ENCODE results near the gene TDRD3. TPM values are rescaled to one million over a fixed set of nuclear protein-coding genes. Genes with fewer than 3 reads are reported as not detected.

Gene TDRD3
- total RNA-seq, 3 donors from 2014 or later: 27.1 to 40.7 (median 39.8) TPM

DNA sequence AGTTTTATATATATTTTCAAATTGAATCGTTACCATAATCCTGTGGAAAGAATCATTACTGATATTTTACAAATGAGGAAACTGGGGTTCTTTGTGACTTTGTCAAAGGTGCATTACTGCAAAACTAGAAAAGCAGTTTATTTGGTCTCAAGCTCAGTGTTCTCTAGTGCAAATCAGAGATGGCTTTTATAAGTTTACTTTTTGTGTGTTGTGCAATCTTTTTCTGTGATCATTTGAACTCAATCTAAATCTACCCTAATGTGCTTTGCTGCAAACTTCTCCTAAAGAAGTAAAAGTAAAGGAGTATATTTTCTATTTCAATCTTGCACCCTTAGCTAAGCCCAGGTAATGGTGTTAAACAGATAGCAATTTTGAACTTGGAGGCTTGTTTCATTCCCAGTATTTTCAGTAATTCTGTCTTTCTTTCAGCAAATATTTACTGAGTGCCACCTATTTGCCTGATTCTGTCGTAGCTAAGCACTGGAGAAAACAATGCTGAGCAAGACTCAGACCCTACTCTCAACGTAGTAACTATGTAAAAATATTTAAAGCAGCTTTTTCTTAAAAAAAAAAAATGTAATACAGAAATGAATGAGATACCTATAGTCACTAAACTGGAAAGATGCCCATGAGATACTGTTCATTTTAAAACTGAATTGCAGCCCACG is 124.0 kb downstream of the TDRD3 start:
- DNase-seq: no peak
- Histone ChIP-seq H3K36me3 (ENCODE audit: low read depth) (no peaks in the 10 kb centered on the region), H3K4me3 (no peak overlapping the region), H3K9me3 (no peaks in the 10 kb centered on the region), H3K4me1 (ENCODE audit: low read depth) (no peaks in the 10 kb centered on the region)
- intact Hi-C loops (cut with DNase I, micrococcal nuclease): no loop called here
- TF ChIP-seq, protein P1, sequence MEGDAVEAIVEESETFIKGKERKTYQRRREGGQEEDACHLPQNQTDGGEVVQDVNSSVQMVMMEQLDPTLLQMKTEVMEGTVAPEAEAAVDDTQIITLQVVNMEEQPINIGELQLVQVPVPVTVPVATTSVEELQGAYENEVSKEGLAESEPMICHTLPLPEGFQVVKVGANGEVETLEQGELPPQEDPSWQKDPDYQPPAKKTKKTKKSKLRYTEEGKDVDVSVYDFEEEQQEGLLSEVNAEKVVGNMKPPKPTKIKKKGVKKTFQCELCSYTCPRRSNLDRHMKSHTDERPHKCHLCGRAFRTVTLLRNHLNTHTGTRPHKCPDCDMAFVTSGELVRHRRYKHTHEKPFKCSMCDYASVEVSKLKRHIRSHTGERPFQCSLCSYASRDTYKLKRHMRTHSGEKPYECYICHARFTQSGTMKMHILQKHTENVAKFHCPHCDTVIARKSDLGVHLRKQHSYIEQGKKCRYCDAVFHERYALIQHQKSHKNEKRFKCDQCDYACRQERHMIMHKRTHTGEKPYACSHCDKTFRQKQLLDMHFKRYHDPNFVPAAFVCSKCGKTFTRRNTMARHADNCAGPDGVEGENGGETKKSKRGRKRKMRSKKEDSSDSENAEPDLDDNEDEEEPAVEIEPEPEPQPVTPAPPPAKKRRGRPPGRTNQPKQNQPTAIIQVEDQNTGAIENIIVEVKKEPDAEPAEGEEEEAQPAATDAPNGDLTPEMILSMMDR (IDR thresholded peaks at IDR 0.05): no peak
- ATAC-seq: no peak

- TF ChIP-seq, protein P1 (IDR thresholded peaks at IDR 0.05): no peak
- Histone ChIP-seq H3K4me3 (no peak overlapping the region), H3K9me3 (no peaks in the 10 kb centered on the region), H3K4me1 (ENCODE audit: low read depth) (no peaks in the 10 kb centered on the region), H3K36me3 (ENCODE audit: low read depth) (no peaks in the 10 kb centered on the region)
- DNase-seq (no peak), ATAC-seq (no peak)
- intact Hi-C loops (cut with DNase I, micrococcal nuclease): no loop called here
Observed at GRCh38 chr13:60538566-60538965, 141.5 kb downstream of the TDRD3 start.

DNA sequence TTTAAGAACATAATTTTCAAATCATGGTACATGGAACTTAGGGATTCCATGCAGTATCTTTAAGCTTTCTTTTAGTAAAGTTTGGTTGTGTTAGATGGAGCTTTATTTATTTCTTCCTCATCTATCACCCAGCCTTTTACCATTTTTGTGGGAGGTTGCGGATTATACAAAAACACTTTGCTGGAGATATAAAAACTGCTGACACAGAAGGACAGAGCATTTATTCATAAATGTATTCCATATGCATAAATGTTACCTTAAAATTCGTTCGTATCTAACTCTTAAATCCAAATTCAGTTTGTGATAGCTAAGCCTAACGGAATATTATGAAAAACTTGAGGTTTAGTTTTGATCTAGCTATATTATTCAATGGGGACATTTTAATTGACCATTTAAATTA is 143.3 kb downstream of the TDRD3 start:
- no peaks in the 10 kb centered on the region for H3K9me3 ChIP-seq
- TF ChIP-seq, protein P1 (IDR thresholded peaks at IDR 0.05): no peak
- H3K4me3 ChIP-seq: no peak overlapping the region
- H3K36me3 ChIP-seq (ENCODE audit: low read depth): no peaks in the 10 kb centered on the region
- intact Hi-C loops (cut with DNase I, micrococcal nuclease): no loop called here
- no peak for ATAC-seq
- no peak for DNase-seq
- no peaks in the 10 kb centered on the region for H3K4me1 ChIP-seq (ENCODE audit: low read depth)

GRCh38 chr13:60562096-60562780 is 165.2 kb downstream of the TDRD3 start:
- Histone ChIP-seq H3K36me3 (ENCODE audit: low read depth) (no peaks in the 10 kb centered on the region), H3K4me1 (ENCODE audit: low read depth) (no peaks in the 10 kb centered on the region), H3K4me3 (no peak overlapping the region), H3K9me3 (no peaks in the 10 kb centered on the region)
- DNase-seq (no peak), ATAC-seq (no peak)
- TF ChIP-seq, protein P1 (IDR thresholded peaks at IDR 0.05): no peak
- intact Hi-C loops (cut with DNase I, micrococcal nuclease): no loop called here

DNA sequence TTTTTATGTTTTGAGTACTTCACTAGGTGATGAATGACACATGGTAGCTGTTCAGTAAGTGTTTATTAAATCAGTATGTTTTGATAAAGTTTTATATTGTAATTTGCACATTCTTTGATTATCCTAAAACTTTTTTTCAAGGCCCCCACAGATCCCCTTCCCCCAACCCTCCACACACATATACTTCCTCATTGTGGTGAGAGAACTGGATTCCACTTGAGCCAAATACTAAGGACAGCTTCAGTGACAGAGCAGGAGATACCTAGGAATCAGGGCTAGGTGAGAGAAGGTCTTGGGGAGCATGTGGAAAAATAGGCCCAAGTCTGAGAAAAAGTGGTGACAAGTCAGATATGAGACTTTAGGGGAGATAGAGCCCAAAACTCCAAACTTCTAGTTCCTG is 174.6 kb downstream of the TDRD3 start:
- ATAC-seq: no peak
- H3K36me3 ChIP-seq (ENCODE audit: low read depth): no peaks in the 10 kb centered on the region
- TF ChIP-seq, protein P1 (IDR thresholded peaks at IDR 0.05): no peak

More for the DNA sequence above, 174.6 kb downstream of the TDRD3 start:
- intact Hi-C loops (cut with DNase I, micrococcal nuclease): no loop called here
- DNase-seq: no peak
- no peak overlapping the region for H3K4me3 ChIP-seq
- no peaks in the 10 kb centered on the region for H3K9me3 ChIP-seq
- H3K4me1 ChIP-seq (ENCODE audit: low read depth): no peaks in the 10 kb centered on the region

Measured in mucosa of descending colon (tissue), 3 donors.